Islet of Langerhans (tissue), 1 donor: ENCODE results near the gene CC2D2A.
"Not testable (repeated sequence)": the region's sequence is repeated elsewhere in the genome, so short reads cannot be mapped to it uniquely, and the experiment has no call there.

Source experiments
- FAIRE-seq: peaks from one replicate; lab custom pipeline; 2011; peaks lifted over from hg19 to GRCh38; lab: Jason Lieb, UNC

Gene CC2D2A

GRCh38 chr4:15517681-15518080 lies 48.0 kb downstream of the CC2D2A start:
- FAIRE-seq: not testable (repeated sequence)

GRCh38 chr4:15521442-15522039 lies 51.9 kb downstream of the CC2D2A start:
- no peak for FAIRE-seq

GRCh38 chr4:15525080-15525479 lies 55.4 kb downstream of the CC2D2A start:
- FAIRE-seq: no peak

- FAIRE-seq: no peak
Observed at GRCh38 chr4:15526924-15527592, 57.4 kb downstream of the CC2D2A start.

- FAIRE-seq: no peak
Observed at GRCh38 chr4:15531792-15532191, 62.1 kb downstream of the CC2D2A start.

- no peak for FAIRE-seq
Observed at GRCh38 chr4:15533817-15534216, 64.1 kb downstream of the CC2D2A start.

- FAIRE-seq: no peak
Observed at GRCh38 chr4:15535599-15535998, 65.9 kb downstream of the CC2D2A start.

- no peak for FAIRE-seq
Observed at GRCh38 chr4:15536552-15537499, 67.1 kb downstream of the CC2D2A start.

- no peak for FAIRE-seq
Observed at GRCh38 chr4:15541941-15542340, 72.3 kb downstream of the CC2D2A start.

- no peak for FAIRE-seq
Observed at GRCh38 chr4:15542760-15543159, 73.1 kb downstream of the CC2D2A start.

- no peak for FAIRE-seq
Observed at GRCh38 chr4:15543537-15544247, 74.0 kb downstream of the CC2D2A start.

- no peak for FAIRE-seq
Observed at GRCh38 chr4:15544248-15544729, 74.6 kb downstream of the CC2D2A start.

GRCh38 chr4:15545371-15545770 lies 75.7 kb downstream of the CC2D2A start:
- FAIRE-seq: no peak

- no peak for FAIRE-seq
Observed at GRCh38 chr4:15547392-15547791, 77.7 kb downstream of the CC2D2A start.

- FAIRE-seq: no peak
Observed at GRCh38 chr4:15550491-15550890, 80.8 kb downstream of the CC2D2A start.

- peak; percentile 79 for FAIRE-seq
Observed at GRCh38 chr4:15551740-15552446, 82.2 kb downstream of the CC2D2A start.

- peak; percentile 49 for FAIRE-seq
Observed at GRCh38 chr4:15552557-15553362, 83.1 kb downstream of the CC2D2A start.

GRCh38 chr4:15556511-15557092 lies 86.9 kb downstream of the CC2D2A start:
- no peak for FAIRE-seq

GRCh38 chr4:15557786-15558550 lies 88.3 kb downstream of the CC2D2A start:
- FAIRE-seq: no peak

- no peak for FAIRE-seq
Observed at GRCh38 chr4:15558561-15558960, 88.9 kb downstream of the CC2D2A start.
